Gastroesophageal sphincter (tissue), 3 donors: ENCODE measurements around the gene ARPIN.
A peak's percentile ranks its signal among the peaks of the same experiment; 100 is the strongest.

Experiments used
- POLR2A ChIP-seq, 2 donors: fragments of 450-650 bp; IDR thresholded peaks; one replicate each; pipeline ENCODE4 v1.6.1; 2017; ENCODE audit warnings: antibody characterized with exemption in 2 of 2, mild to moderate bottlenecking in 2 of 2, moderate library complexity in 1 of 2
- TF ChIP-seq, protein P1 (sequence below), 4 experiments: fragments of 200-600 bp in 2 of 4; fragments of 450-650 bp in 2 of 4; sonication (generic) in 1 of 4; IDR thresholded peaks; one replicate each; pipeline ENCODE4 v1.5.1; 2017 to 2019; ENCODE audit warnings: antibody characterized with exemption in 4 of 4, mild to moderate bottlenecking in 2 of 4, moderate library complexity in 2 of 4

DNA sequence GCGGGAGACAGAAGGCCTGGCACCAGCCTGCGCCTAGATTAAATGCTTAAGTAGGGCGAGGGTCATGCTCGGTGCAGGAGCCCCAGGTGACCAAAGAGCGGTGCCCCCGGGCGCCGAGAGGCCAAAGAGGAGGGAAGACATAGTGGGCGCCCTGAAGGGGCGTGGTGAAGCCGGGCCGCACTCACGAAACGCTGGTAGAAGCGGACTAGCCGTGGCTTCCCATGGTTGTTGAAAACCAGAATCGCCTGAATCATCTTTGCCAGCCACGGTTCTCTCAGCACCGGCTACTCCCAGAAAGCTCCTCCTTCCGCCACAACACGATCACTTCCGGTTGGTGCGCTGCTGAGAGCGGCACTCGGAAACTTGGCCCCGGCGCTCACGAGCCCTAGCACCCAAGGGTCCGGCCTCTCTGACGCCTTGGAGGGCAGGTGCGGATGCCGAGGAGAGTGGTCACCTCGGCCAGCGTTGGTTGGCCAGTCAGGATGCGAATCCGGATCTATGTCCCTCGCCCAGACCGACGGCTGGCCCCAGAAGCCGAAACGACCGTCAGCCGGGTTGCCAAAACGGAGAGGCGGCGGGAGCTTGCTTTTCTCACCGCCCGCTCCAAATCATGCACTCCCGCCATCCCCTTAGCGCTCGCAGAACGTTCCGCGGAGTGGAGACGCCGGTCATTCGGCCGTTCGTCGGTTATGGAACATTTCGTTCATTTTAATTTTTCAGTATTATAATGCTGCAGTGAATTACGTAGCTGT lies 18.9 kb downstream of the ARPIN start, which contains the start of gene AP3S2:
- TF ChIP-seq, protein P1, sequence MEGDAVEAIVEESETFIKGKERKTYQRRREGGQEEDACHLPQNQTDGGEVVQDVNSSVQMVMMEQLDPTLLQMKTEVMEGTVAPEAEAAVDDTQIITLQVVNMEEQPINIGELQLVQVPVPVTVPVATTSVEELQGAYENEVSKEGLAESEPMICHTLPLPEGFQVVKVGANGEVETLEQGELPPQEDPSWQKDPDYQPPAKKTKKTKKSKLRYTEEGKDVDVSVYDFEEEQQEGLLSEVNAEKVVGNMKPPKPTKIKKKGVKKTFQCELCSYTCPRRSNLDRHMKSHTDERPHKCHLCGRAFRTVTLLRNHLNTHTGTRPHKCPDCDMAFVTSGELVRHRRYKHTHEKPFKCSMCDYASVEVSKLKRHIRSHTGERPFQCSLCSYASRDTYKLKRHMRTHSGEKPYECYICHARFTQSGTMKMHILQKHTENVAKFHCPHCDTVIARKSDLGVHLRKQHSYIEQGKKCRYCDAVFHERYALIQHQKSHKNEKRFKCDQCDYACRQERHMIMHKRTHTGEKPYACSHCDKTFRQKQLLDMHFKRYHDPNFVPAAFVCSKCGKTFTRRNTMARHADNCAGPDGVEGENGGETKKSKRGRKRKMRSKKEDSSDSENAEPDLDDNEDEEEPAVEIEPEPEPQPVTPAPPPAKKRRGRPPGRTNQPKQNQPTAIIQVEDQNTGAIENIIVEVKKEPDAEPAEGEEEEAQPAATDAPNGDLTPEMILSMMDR (IDR thresholded peaks at IDR 0.05): peak in 1 of 4 experiments; percentile 7
- TF ChIP-seq POLR2A (IDR thresholded peaks at IDR 0.05): peak; percentile 37 to 51
